Karpas-422 (cell line): ENCODE measurements around the gene C16orf90. TPM values are rescaled to one million over a fixed set of nuclear protein-coding genes. Genes with fewer than 3 reads are reported as not detected.
"Not testable (repeated sequence)": the region's sequence is repeated elsewhere in the genome, so short reads cannot be mapped to it uniquely, and the experiment has no call there.

ENCODE experiments used
- DNase-seq: peaks from one replicate; pipeline ENCODE4 v3.0.0-alpha.2; 2015
- H2AFZ ChIP-seq: fragments of 200-600 bp; sonication (generic); 2 replicates; pipeline ENCODE4 v1.6.1; 2014; ENCODE audit warnings: antibody characterized with exemption, low read length, mixed read lengths
- H3K27ac ChIP-seq: fragments of 200-600 bp; sonication (generic); 2 replicates; pipeline ENCODE4 v1.5.1; 2014; ENCODE audit warnings: mild to moderate bottlenecking, low read length, moderate library complexity
- H3K27me3 ChIP-seq: fragments of 200-600 bp; sonication (generic); 2 replicates; pipeline ENCODE4 v1.6.1; 2014; ENCODE audit warnings: low read length, mixed read lengths
- H3K36me3 ChIP-seq: fragments of 200-600 bp; sonication (generic); 2 replicates; pipeline ENCODE4 v1.6.1; 2014; ENCODE audit warnings: low read length, mixed read lengths; ENCODE audit not compliant: insufficient read depth
- H3K4me1 ChIP-seq: fragments of 200-600 bp; sonication (generic); 2 replicates; pipeline ENCODE4 v1.6.1; 2014; ENCODE audit warnings: mild to moderate bottlenecking, low read length, mixed read lengths
- H3K4me2 ChIP-seq: fragments of 200-600 bp; sonication (generic); 2 replicates; pipeline ENCODE4 v1.6.1; 2014; ENCODE audit warnings: low read length, low read depth, mild to moderate bottlenecking; ENCODE audit not compliant: poor library complexity, severe bottlenecking
- H3K4me3 ChIP-seq: fragments of 200-600 bp; sonication (generic); 2 replicates; pipeline ENCODE4 v1.5.1; 2014; ENCODE audit warnings: mild to moderate bottlenecking, antibody characterized with exemption, low read length, mixed read lengths
- H3K79me2 ChIP-seq: fragments of 200-600 bp; sonication (generic); 2 replicates; pipeline ENCODE4 v1.6.1; 2014; ENCODE audit warnings: mild to moderate bottlenecking, low read length, mixed read lengths
- H3K9ac ChIP-seq: fragments of 200-600 bp; sonication (generic); 2 replicates; pipeline ENCODE4 v1.6.0; 2014; ENCODE audit warnings: low read length
- H3K9me2 ChIP-seq: fragments of 200-600 bp; sonication (generic), shearing (Covaris generic); replicated peaks from 2 replicates; pipeline ENCODE4 v1.6.0; 2014; ENCODE audit warnings: mild to moderate bottlenecking, low read length, moderate library complexity; ENCODE audit not compliant: insufficient read depth
- H3K9me3 ChIP-seq: fragments of 300-700, 200-600 bp; sonication (generic); 2 replicates; pipeline ENCODE4 v1.6.1; 2014; ENCODE audit warnings: low read length, mixed read lengths
- H4K20me1 ChIP-seq: fragments of 200-600 bp; sonication (generic); 2 replicates; pipeline ENCODE4 v1.6.1; 2014; ENCODE audit warnings: mild to moderate bottlenecking, antibody characterized with exemption, low read length, low read depth; ENCODE audit not compliant: insufficient read depth
- total RNA-seq: library from RNA; depleted of rRNA; stranded (reverse); fragments of >200 nt; shearing (Covaris generic); gene quantifications from 2 replicates; pipeline ENCODE4 v1.2.3, GENCODE V29; 2014; ENCODE audit warnings: low replicate concordance

The C16orf90 gene
- total RNA-seq, 1 experiment from 2014 or later: not detected

- no peak overlapping the region for H3K4me3 ChIP-seq
- no peak for DNase-seq
- H3K9me3 ChIP-seq: no peaks in the 10 kb centered on the region
- no peaks in the 10 kb centered on the region for H3K4me1 ChIP-seq
- peaks cover 77% of the 10 kb centered on the region for H3K79me2 ChIP-seq
- H2AFZ ChIP-seq: no peak overlapping the region
- H3K4me2 ChIP-seq: no peak overlapping the region
- no peaks in the 10 kb centered on the region for H3K27me3 ChIP-seq
- no peak overlapping the region for H3K9ac ChIP-seq
- no peak overlapping the region for H3K27ac ChIP-seq
- H4K20me1 ChIP-seq: peaks cover 13% of the 10 kb centered on the region
- H3K9me2 ChIP-seq: no peaks in the 10 kb centered on the region
- H3K36me3 ChIP-seq: peaks cover 8% of the 10 kb centered on the region; the same call in 1 of the 2 replicates
Observed at GRCh38 chr16:3476409-3476808, 18.9 kb downstream of the C16orf90 start.

GRCh38 chr16:3475604-3476375 lies 19.5 kb downstream of the C16orf90 start:
- Histone ChIP-seq H3K79me2 (peaks cover 83% of the 10 kb centered on the region), H3K4me2 (no peak overlapping the region), H3K9me3 (no peaks in the 10 kb centered on the region), H3K4me1 (no peaks in the 10 kb centered on the region), H3K4me3 (no peak overlapping the region), H3K36me3 (peaks cover 10% of the 10 kb centered on the region; the same call in 1 of the 2 replicates), H4K20me1 (peaks cover 13% of the 10 kb centered on the region), H2AFZ (no peak overlapping the region), H3K9ac (no peak overlapping the region), H3K27me3 (no peaks in the 10 kb centered on the region), H3K27ac (no peak overlapping the region), H3K9me2 (no peaks in the 10 kb centered on the region)
- no peak for DNase-seq

- not testable (repeated sequence) for DNase-seq, H3K4me3 ChIP-seq, H3K27ac ChIP-seq, H3K27me3 ChIP-seq, H3K9me2 ChIP-seq, H3K9me3 ChIP-seq, H2AFZ ChIP-seq, H3K4me2 ChIP-seq, H3K9ac ChIP-seq, H3K4me1 ChIP-seq
- Histone ChIP-seq H3K36me3 (peaks cover 13% of the 10 kb centered on the region; the same call in 1 of the 2 replicates), H3K79me2 (peaks cover 90% of the 10 kb centered on the region), H4K20me1 (peaks cover 13% of the 10 kb centered on the region)
Observed at GRCh38 chr16:3474870-3475269, 20.4 kb downstream of the C16orf90 start.

- H3K9me3 ChIP-seq: no peaks in the 10 kb centered on the region; the same call in 1 of the 2 replicates
- H3K79me2 ChIP-seq: peaks cover 90% of the 10 kb centered on the region
- no peak overlapping the region for H3K27ac ChIP-seq
- H3K9me2 ChIP-seq: no peaks in the 10 kb centered on the region
- H3K9ac ChIP-seq: no peak overlapping the region
- DNase-seq: no peak
- H3K4me3 ChIP-seq: no peak overlapping the region
- H3K36me3 ChIP-seq: peaks cover 11% of the 10 kb centered on the region; the same call in 1 of the 2 replicates
- H3K4me1 ChIP-seq: no peaks in the 10 kb centered on the region
- H3K4me2 ChIP-seq: no peak overlapping the region
- H4K20me1 ChIP-seq: peaks cover 13% of the 10 kb centered on the region
- H2AFZ ChIP-seq: no peak overlapping the region
- no peaks in the 10 kb centered on the region for H3K27me3 ChIP-seq
Observed at GRCh38 chr16:3474136-3474779, 21.0 kb downstream of the C16orf90 start.

GRCh38 chr16:3473596-3473943 lies 21.7 kb downstream of the C16orf90 start:
- H2AFZ ChIP-seq, H3K4me3 ChIP-seq, DNase-seq, H3K27me3 ChIP-seq, H3K4me2 ChIP-seq, H3K9ac ChIP-seq, H3K36me3 ChIP-seq, H3K27ac ChIP-seq, H3K4me1 ChIP-seq, H3K9me3 ChIP-seq, H3K9me2 ChIP-seq: not testable (repeated sequence)
- Histone ChIP-seq H4K20me1 (peaks cover 14% of the 10 kb centered on the region), H3K79me2 (peaks cover 92% of the 10 kb centered on the region)

GRCh38 chr16:3472878-3473595 lies 22.3 kb downstream of the C16orf90 start:
- Histone ChIP-seq H3K9me2 (no peaks in the 10 kb centered on the region), H3K4me2 (no peak overlapping the region), H4K20me1 (peaks cover 14% of the 10 kb centered on the region; the same call in 1 of the 2 replicates), H2AFZ (no peak overlapping the region), H3K36me3 (peaks cover 12% of the 10 kb centered on the region; the same call in 1 of the 2 replicates), H3K27me3 (no peaks in the 10 kb centered on the region), H3K9ac (no peak overlapping the region), H3K9me3 (no peaks in the 10 kb centered on the region; the same call in 1 of the 2 replicates), H3K4me3 (no peak overlapping the region), H3K27ac (no peak overlapping the region), H3K4me1 (peaks cover 2% of the 10 kb centered on the region; the same call in 1 of the 2 replicates), H3K79me2 (peaks cover 92% of the 10 kb centered on the region)
- DNase-seq: no peak

GRCh38 chr16:3471518-3472176 lies 23.6 kb downstream of the C16orf90 start:
- no peak overlapping the region for H3K27ac ChIP-seq
- no peak overlapping the region for H3K9ac ChIP-seq
- H3K4me2 ChIP-seq: no peak overlapping the region
- H3K36me3 ChIP-seq: peaks cover 25% of the 10 kb centered on the region
- peaks cover under 1% of the 10 kb centered on the region; the same call in 1 of the 2 replicates for H3K9me3 ChIP-seq
- no peak for DNase-seq
- H3K79me2 ChIP-seq: peaks cover 99% of the 10 kb centered on the region
- no peak overlapping the region for H2AFZ ChIP-seq
- H3K27me3 ChIP-seq: no peaks in the 10 kb centered on the region
- peaks cover 2% of the 10 kb centered on the region; the same call in 1 of the 2 replicates for H3K4me1 ChIP-seq
- H3K4me3 ChIP-seq: no peak overlapping the region
- H3K9me2 ChIP-seq: no peaks in the 10 kb centered on the region
- peaks cover 14% of the 10 kb centered on the region; the same call in 1 of the 2 replicates for H4K20me1 ChIP-seq
